Fibroblast of skin of right quadriceps (primary cell): ENCODE results near the gene CACNA2D1.
"Not testable (repeated sequence)": the region's sequence is repeated elsewhere in the genome, so short reads cannot be mapped to it uniquely, and the experiment has no call there.

Experiments used
- DNase-seq: peaks from one replicate; pipeline ENCODE4 v3.0.0-alpha.2; 2013

CACNA2D1 gene

GRCh38 chr7:82158327-82158726 lies 285.2 kb downstream of the CACNA2D1 start:
- DNase-seq, result no peak

- DNase-seq, result peak; percentile 17
These were observed 286.7 kb downstream of the CACNA2D1 start for GRCh38 chr7:82156893-82157292.

- DNase-seq, result no peak
These were observed 287.4 kb downstream of the CACNA2D1 start for GRCh38 chr7:82156168-82156567.

GRCh38 chr7:82154728-82155127 lies 288.8 kb downstream of the CACNA2D1 start:
- no peak for DNase-seq

- no peak for DNase-seq
These were observed 289.8 kb downstream of the CACNA2D1 start for GRCh38 chr7:82153776-82154175.

GRCh38 chr7:82152858-82153257 lies 290.7 kb downstream of the CACNA2D1 start:
- DNase-seq, result no peak

GRCh38 chr7:82146491-82146890 lies 297.1 kb downstream of the CACNA2D1 start:
- no peak for DNase-seq

- no peak for DNase-seq
These were observed 301.2 kb downstream of the CACNA2D1 start for GRCh38 chr7:82142263-82142864.

GRCh38 chr7:82141427-82141826 lies 302.1 kb downstream of the CACNA2D1 start:
- peak; percentile 38 for DNase-seq

GRCh38 chr7:82140608-82141007 lies 303.0 kb downstream of the CACNA2D1 start:
- not testable (repeated sequence) for DNase-seq

GRCh38 chr7:82131215-82131614 lies 312.4 kb downstream of the CACNA2D1 start:
- no peak for DNase-seq

- DNase-seq, result no peak
These were observed 314.5 kb downstream of the CACNA2D1 start for GRCh38 chr7:82129091-82129490.

GRCh38 chr7:82128546-82128945 lies 315.0 kb downstream of the CACNA2D1 start:
- DNase-seq, result no peak

GRCh38 chr7:82126576-82126975 lies 317.0 kb downstream of the CACNA2D1 start:
- peak; percentile 39 for DNase-seq

- DNase-seq, result no peak
These were observed 319.1 kb downstream of the CACNA2D1 start for GRCh38 chr7:82124445-82124844.

- DNase-seq, result no peak
These were observed 321.3 kb downstream of the CACNA2D1 start for GRCh38 chr7:82122275-82122674.

- no peak for DNase-seq
These were observed 329.3 kb downstream of the CACNA2D1 start for GRCh38 chr7:82114237-82114636.

- no peak for DNase-seq
These were observed 333.3 kb downstream of the CACNA2D1 start for GRCh38 chr7:82110146-82110840.

GRCh38 chr7:82109288-82109687 lies 334.3 kb downstream of the CACNA2D1 start:
- DNase-seq, result peak; percentile 43

GRCh38 chr7:82106201-82106600 lies 337.4 kb downstream of the CACNA2D1 start:
- no peak for DNase-seq

GRCh38 chr7:82105463-82105862 lies 338.1 kb downstream of the CACNA2D1 start:
- DNase-seq, result peak; percentile 79

GRCh38 chr7:82098414-82098813 lies 345.2 kb downstream of the CACNA2D1 start:
- peak; percentile 34 for DNase-seq

GRCh38 chr7:82091126-82091684 lies 352.4 kb downstream of the CACNA2D1 start:
- DNase-seq, result no peak

GRCh38 chr7:82087099-82087498 lies 356.5 kb downstream of the CACNA2D1 start:
- no peak for DNase-seq
